ENCODE data around the gene TXNRD1. TPM values are rescaled to one million over a fixed set of nuclear protein-coding genes. Genes with fewer than 3 reads are reported as not detected.

TXNRD1 gene
- total and polyA plus RNA-seq, 5 donors from 2014 or later: 26.5 to 47.7 (median 34.2) TPM

- Mint-ChIP-seq H3K36me3 (peaks cover 17% of the 10 kb centered on the region), H3K9me3 (no peaks in the 10 kb centered on the region), H3K4me3 (no peak overlapping the region), H3K27me3 (no peaks in the 10 kb centered on the region), H3K27ac (peak overlapping the region in 1 of 3 donors; percentile 52), H3K4me1 (peaks cover 0 to 8% (median under 1%) of the 10 kb centered on the region in 4 donors)
- Histone ChIP-seq H3K36me3 (ENCODE audit: control insufficient read depth, insufficient read depth, low read length) (peaks cover 20% of the 10 kb centered on the region), H3K27me3 (ENCODE audit: control insufficient read depth, insufficient read depth, low read length) (no peaks in the 10 kb centered on the region), H3K4me1 (ENCODE audit: control insufficient read depth, insufficient read depth, low read length, poor library complexity, severe bottlenecking) (no peaks in the 10 kb centered on the region), H3K9me3 (ENCODE audit: control insufficient read depth in 2 of 2, low read length in 2 of 2) (no peaks in the 10 kb centered on the region), H3K4me3 (ENCODE audit: low read depth, low read length) (no peak overlapping the region), H3K27ac (ENCODE audit: insufficient read depth, low read length, poor library complexity, severe bottlenecking) (no peak overlapping the region)
- ATAC-seq (ENCODE audit: low read depth in 2 of 2): no peak
- DNase-seq: no peak
Observed at GRCh38 chr12:104353012-104353981, 137.7 kb downstream of the TXNRD1 start.

DNA sequence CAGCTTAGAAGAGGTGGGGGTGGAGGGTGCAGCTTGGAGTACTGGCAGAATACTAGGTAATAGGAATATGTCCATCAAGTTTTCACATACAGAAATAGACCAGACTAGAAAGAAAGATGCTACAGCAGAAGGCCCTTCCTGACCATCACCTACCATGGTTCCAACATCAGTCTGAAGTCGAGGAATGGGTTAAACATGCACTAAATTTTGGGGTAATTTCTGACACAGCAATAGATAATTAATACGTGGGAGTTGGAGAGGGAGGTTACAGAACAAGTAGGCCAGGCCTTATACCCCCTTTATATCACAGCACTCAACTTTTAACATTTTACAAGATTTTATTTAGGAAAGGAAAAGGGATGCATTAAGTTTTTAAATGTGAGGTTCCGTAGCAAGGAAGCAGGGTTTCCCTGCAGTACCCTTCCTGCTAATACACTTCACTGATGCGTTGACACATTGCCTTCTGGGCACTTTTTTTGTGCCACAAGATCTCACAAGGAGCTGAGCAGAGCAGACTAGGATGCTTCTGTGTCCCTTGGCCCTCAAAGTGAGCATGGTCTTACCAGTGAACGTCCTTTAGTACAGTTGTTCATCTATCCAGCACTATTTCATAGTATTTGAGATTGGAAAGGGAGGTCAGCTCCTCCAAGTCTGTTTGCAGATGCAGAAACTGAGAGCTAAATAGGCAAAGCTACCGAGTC, 138.7 kb downstream of the TXNRD1 start:
- no peak for DNase-seq
- no peak for ATAC-seq (ENCODE audit: low read depth in 2 of 2)
- H3K9me3 Mint-ChIP-seq: peaks cover 0 to 2% (median 0%) of the 10 kb centered on the region in 7 donors
- Histone ChIP-seq H3K27ac (ENCODE audit: insufficient read depth, low read length, poor library complexity, severe bottlenecking) (no peak overlapping the region), H3K9me3 (ENCODE audit: control insufficient read depth in 2 of 2, low read length in 2 of 2) (no peaks in the 10 kb centered on the region), H3K36me3 (ENCODE audit: control insufficient read depth, insufficient read depth, low read length) (peaks cover 10% of the 10 kb centered on the region), H3K4me3 (ENCODE audit: low read depth, low read length) (no peak overlapping the region), H3K4me1 (ENCODE audit: control insufficient read depth, insufficient read depth, low read length, poor library complexity, severe bottlenecking) (no peaks in the 10 kb centered on the region), H3K27me3 (ENCODE audit: control insufficient read depth, insufficient read depth, low read length) (no peaks in the 10 kb centered on the region)
- peaks cover 9% of the 10 kb centered on the region for H3K36me3 Mint-ChIP-seq
- H3K4me1 Mint-ChIP-seq: peaks cover 0 to 9% (median 1%) of the 10 kb centered on the region in 4 donors
- no peaks in the 10 kb centered on the region for H3K27me3 Mint-ChIP-seq
- H3K27ac Mint-ChIP-seq: no peak overlapping the region
- H3K4me3 Mint-ChIP-seq: no peak overlapping the region

- H3K36me3 ChIP-seq (ENCODE audit: control insufficient read depth, insufficient read depth, low read length): peaks cover 10% of the 10 kb centered on the region
- H3K9me3 Mint-ChIP-seq: peaks cover 0 to 2% (median 0%) of the 10 kb centered on the region in 7 donors
- no peak overlapping the region for H3K4me3 ChIP-seq (ENCODE audit: low read depth, low read length)
- H3K27ac Mint-ChIP-seq: no peak overlapping the region
- no peaks in the 10 kb centered on the region for H3K9me3 ChIP-seq (ENCODE audit: control insufficient read depth in 2 of 2, low read length in 2 of 2)
- H3K4me1 Mint-ChIP-seq: peaks cover 0 to 9% (median 1%) of the 10 kb centered on the region in 4 donors
- DNase-seq (no peak), ATAC-seq (ENCODE audit: low read depth in 2 of 2) (no peak)
- no peak overlapping the region for H3K4me3 Mint-ChIP-seq
- H3K27me3 Mint-ChIP-seq: no peaks in the 10 kb centered on the region
- H3K27ac ChIP-seq (ENCODE audit: insufficient read depth, low read length, poor library complexity, severe bottlenecking): no peak overlapping the region
- peaks cover 9% of the 10 kb centered on the region for H3K36me3 Mint-ChIP-seq
- no peaks in the 10 kb centered on the region for H3K27me3 ChIP-seq (ENCODE audit: control insufficient read depth, insufficient read depth, low read length)
- H3K4me1 ChIP-seq (ENCODE audit: control insufficient read depth, insufficient read depth, low read length, poor library complexity, severe bottlenecking): no peaks in the 10 kb centered on the region
Observed at GRCh38 chr12:104354868-104355570, 139.4 kb downstream of the TXNRD1 start.

DNA sequence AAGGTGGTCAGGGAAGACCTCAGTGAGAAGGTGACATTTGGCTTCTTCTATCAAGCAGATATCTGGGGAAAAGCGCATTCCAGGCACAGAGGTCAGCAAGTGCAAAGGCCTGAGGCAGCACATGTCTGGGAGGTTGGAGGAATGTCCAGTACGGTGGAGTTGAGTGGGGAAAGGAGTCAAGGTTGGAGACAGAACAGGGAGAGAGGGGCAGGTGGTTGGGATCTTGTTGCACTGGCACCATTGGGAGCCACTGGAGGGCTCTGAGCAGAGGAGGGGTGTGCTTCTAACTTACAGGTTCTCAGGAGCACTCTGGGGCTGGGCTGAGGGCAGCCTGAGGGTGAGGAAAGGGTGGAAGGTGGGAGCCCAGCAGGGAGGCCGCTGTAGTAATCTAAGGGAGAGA, 140.1 kb downstream of the TXNRD1 start:
- peaks cover 0 to 2% (median 0%) of the 10 kb centered on the region in 7 donors for H3K9me3 Mint-ChIP-seq
- H3K27ac Mint-ChIP-seq: peak overlapping the region in 1 of 3 donors; percentile 64
- H3K27ac ChIP-seq (ENCODE audit: insufficient read depth, low read length, poor library complexity, severe bottlenecking): no peak overlapping the region
- H3K36me3 ChIP-seq (ENCODE audit: control insufficient read depth, insufficient read depth, low read length): peaks cover 8% of the 10 kb centered on the region
- H3K4me3 ChIP-seq (ENCODE audit: low read depth, low read length): no peak overlapping the region
- no peak overlapping the region for H3K4me3 Mint-ChIP-seq
- no peaks in the 10 kb centered on the region for H3K9me3 ChIP-seq (ENCODE audit: control insufficient read depth in 2 of 2, low read length in 2 of 2)
- H3K27me3 ChIP-seq (ENCODE audit: control insufficient read depth, insufficient read depth, low read length): no peaks in the 10 kb centered on the region
- no peaks in the 10 kb centered on the region for H3K4me1 ChIP-seq (ENCODE audit: control insufficient read depth, insufficient read depth, low read length, poor library complexity, severe bottlenecking)
- H3K4me1 Mint-ChIP-seq: peaks cover 0 to 9% (median 1%) of the 10 kb centered on the region in 4 donors
- ATAC-seq (ENCODE audit: low read depth in 2 of 2) (no peak), DNase-seq (no peak)
- no peaks in the 10 kb centered on the region for H3K27me3 Mint-ChIP-seq
- peaks cover 7% of the 10 kb centered on the region for H3K36me3 Mint-ChIP-seq

DNA sequence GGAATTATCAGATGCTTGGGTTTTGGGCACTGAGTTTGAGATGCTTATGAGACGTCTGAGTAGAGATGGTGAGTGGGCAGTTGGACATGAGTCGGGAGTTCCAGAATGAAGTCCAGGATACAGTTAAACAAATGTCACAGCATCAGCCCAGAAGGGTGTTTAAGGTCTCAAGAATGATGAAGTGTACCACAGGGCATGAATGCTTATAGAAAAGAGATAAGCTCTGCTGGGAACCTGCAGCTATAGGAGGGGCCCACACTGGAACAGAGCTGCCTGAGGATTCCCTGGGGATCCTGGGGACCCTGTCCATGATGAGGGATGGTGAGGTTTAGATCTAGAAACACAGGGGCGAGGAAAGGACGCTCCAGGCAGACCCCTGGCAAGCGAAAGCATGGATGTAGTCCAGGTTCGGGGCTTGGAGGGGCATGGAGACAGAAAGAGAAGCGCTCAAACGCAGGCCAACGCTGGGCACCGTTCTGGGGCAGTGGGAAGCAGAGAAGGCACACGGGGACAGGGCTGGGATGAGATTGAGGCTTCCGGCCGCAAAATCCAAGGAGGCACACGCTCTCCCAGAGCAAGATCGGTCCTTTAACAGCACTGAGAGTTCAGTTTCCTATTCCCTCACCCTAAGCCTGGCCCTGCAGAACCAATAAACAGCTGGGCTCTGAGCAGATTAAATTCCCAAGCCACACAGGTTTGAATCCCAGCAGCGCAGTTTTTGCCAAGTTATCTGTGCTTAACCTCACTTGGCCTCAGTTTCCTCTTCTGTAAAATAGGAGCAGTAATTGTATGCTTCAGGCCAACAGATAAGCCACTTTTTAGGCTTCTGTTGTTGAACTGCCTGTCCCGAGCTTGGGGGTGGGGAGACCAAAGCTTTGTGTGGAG, 140.9 kb downstream of the TXNRD1 start:
- Mint-ChIP-seq H3K36me3 (no peaks in the 10 kb centered on the region), H3K27me3 (no peaks in the 10 kb centered on the region), H3K4me1 (peaks cover 0 to 9% (median 1%) of the 10 kb centered on the region in 4 donors), H3K4me3 (no peak overlapping the region), H3K9me3 (peaks cover 0 to 2% (median 0%) of the 10 kb centered on the region in 7 donors), H3K27ac (peak overlapping the region in 1 of 3 donors; percentile 64)
- H3K27me3 ChIP-seq (ENCODE audit: control insufficient read depth, insufficient read depth, low read length): no peaks in the 10 kb centered on the region
- no peak overlapping the region for H3K4me3 ChIP-seq (ENCODE audit: low read depth, low read length)
- H3K4me1 ChIP-seq (ENCODE audit: control insufficient read depth, insufficient read depth, low read length, poor library complexity, severe bottlenecking): no peaks in the 10 kb centered on the region
- DNase-seq (no peak), ATAC-seq (ENCODE audit: low read depth in 2 of 2) (no peak)
- H3K27ac ChIP-seq (ENCODE audit: insufficient read depth, low read length, poor library complexity, severe bottlenecking): no peak overlapping the region
- H3K36me3 ChIP-seq (ENCODE audit: control insufficient read depth, insufficient read depth, low read length): no peaks in the 10 kb centered on the region
- H3K9me3 ChIP-seq (ENCODE audit: control insufficient read depth in 2 of 2, low read length in 2 of 2): no peaks in the 10 kb centered on the region

- Mint-ChIP-seq H3K36me3 (no peaks in the 10 kb centered on the region), H3K27me3 (no peaks in the 10 kb centered on the region), H3K27ac (no peak overlapping the region), H3K9me3 (peaks cover 0 to 2% (median 0%) of the 10 kb centered on the region in 7 donors), H3K4me3 (no peak overlapping the region), H3K4me1 (peaks cover 0 to 9% (median 1%) of the 10 kb centered on the region in 4 donors)
- no peaks in the 10 kb centered on the region for H3K4me1 ChIP-seq (ENCODE audit: control insufficient read depth, insufficient read depth, low read length, poor library complexity, severe bottlenecking)
- DNase-seq (no peak), ATAC-seq (ENCODE audit: low read depth in 2 of 2) (no peak)
- H3K27me3 ChIP-seq (ENCODE audit: control insufficient read depth, insufficient read depth, low read length): no peaks in the 10 kb centered on the region
- no peaks in the 10 kb centered on the region for H3K9me3 ChIP-seq (ENCODE audit: control insufficient read depth in 2 of 2, low read length in 2 of 2)
- H3K36me3 ChIP-seq (ENCODE audit: control insufficient read depth, insufficient read depth, low read length): no peaks in the 10 kb centered on the region
- H3K4me3 ChIP-seq (ENCODE audit: low read depth, low read length): no peak overlapping the region
- no peak overlapping the region for H3K27ac ChIP-seq (ENCODE audit: insufficient read depth, low read length, poor library complexity, severe bottlenecking)
Observed at GRCh38 chr12:104357421-104357952, 141.9 kb downstream of the TXNRD1 start.

Measured in CD4-positive, CD25-positive, alpha-beta regulatory T cell (primary cell).